ENCODE measurements around the gene MAX. TPM values are rescaled to one million over a fixed set of nuclear protein-coding genes. Genes with fewer than 3 reads are reported as not detected.

MAX gene
- polyA plus RNA-seq, 1 experiment = 57.3 TPM

GRCh38 chr14:65117769-65118745, 15.7 kb upstream of the MAX start:
- H3K27me3 ChIP-seq (ENCODE audit: control insufficient read depth, insufficient read depth, low read length) = no peaks in the 10 kb centered on the region; the same call in 1 of the 2 replicates
- DNase-seq (ENCODE audit: low read depth) = no peak
- TF ChIP-seq CTCF (IDR thresholded peaks at IDR 0.05; ENCODE audit: insufficient read depth, low read depth, low read length) = no peak
- CTCF ChIA-PET = no interaction called here
- H3K4me3 ChIP-seq (ENCODE audit: low read depth, low read length) = no peak overlapping the region
- H3K36me3 ChIP-seq (ENCODE audit: control insufficient read depth, insufficient read depth, low read length) = no peaks in the 10 kb centered on the region
- POLR2A ChIA-PET = interaction anchor here (0.7 kb wide), 2 partner anchors 715 to 1209 kb away, joined by 3 to 8 read pairs; no protein-coding TSS in a partner anchor

- no peak for TF ChIP-seq CTCF (IDR thresholded peaks at IDR 0.05; ENCODE audit: insufficient read depth, low read depth, low read length)
- ChIA-PET POLR2A (no interaction called here), CTCF (no interaction called here)
Measured at GRCh38 chr14:65115615-65116014, 13.3 kb upstream of the MAX start.

GRCh38 chr14:65110525-65110924, 8.2 kb upstream of the MAX start:
- POLR2A ChIA-PET = no interaction called here
- Histone ChIP-seq H3K4me3 (ENCODE audit: low read depth, low read length) (no peak overlapping the region), H3K27me3 (ENCODE audit: control insufficient read depth, insufficient read depth, low read length) (no peaks in the 10 kb centered on the region; the same call in 1 of the 2 replicates), H3K36me3 (ENCODE audit: control insufficient read depth, insufficient read depth, low read length) (no peaks in the 10 kb centered on the region)
- CTCF ChIA-PET = no interaction called here
- no peak for DNase-seq (ENCODE audit: low read depth)
- TF ChIP-seq CTCF (IDR thresholded peaks at IDR 0.05; ENCODE audit: insufficient read depth, low read depth, low read length) = no peak

More at GRCh38 chr14:65115615-65116014, 13.3 kb upstream of the MAX start:
- Histone ChIP-seq H3K36me3 (ENCODE audit: control insufficient read depth, insufficient read depth, low read length) (no peaks in the 10 kb centered on the region), H3K27me3 (ENCODE audit: control insufficient read depth, insufficient read depth, low read length) (no peaks in the 10 kb centered on the region; the same call in 1 of the 2 replicates), H3K4me3 (ENCODE audit: low read depth, low read length) (no peak overlapping the region)
- no peak for DNase-seq (ENCODE audit: low read depth)

- ChIA-PET CTCF (no interaction called here), POLR2A (no interaction called here)
- TF ChIP-seq CTCF (IDR thresholded peaks at IDR 0.05; ENCODE audit: insufficient read depth, low read depth, low read length) = no peak
- Histone ChIP-seq H3K36me3 (ENCODE audit: control insufficient read depth, insufficient read depth, low read length) (no peaks in the 10 kb centered on the region), H3K27me3 (ENCODE audit: control insufficient read depth, insufficient read depth, low read length) (no peaks in the 10 kb centered on the region; the same call in 1 of the 2 replicates), H3K4me3 (ENCODE audit: low read depth, low read length) (no peak overlapping the region)
- no peak for DNase-seq (ENCODE audit: low read depth)
Measured at GRCh38 chr14:65109357-65109756, 7.0 kb upstream of the MAX start.

GRCh38 chr14:65107200-65107599, 4.9 kb upstream of the MAX start:
- H3K27me3 ChIP-seq (ENCODE audit: control insufficient read depth, insufficient read depth, low read length) = no peaks in the 10 kb centered on the region
- ChIA-PET POLR2A (no interaction called here), CTCF (no interaction called here)

More at GRCh38 chr14:65107200-65107599, 4.9 kb upstream of the MAX start:
- Histone ChIP-seq H3K4me3 (ENCODE audit: low read depth, low read length) (no peak overlapping the region), H3K36me3 (ENCODE audit: control insufficient read depth, insufficient read depth, low read length) (no peaks in the 10 kb centered on the region)
- no peak for TF ChIP-seq CTCF (IDR thresholded peaks at IDR 0.05; ENCODE audit: insufficient read depth, low read depth, low read length)
- no peak for DNase-seq (ENCODE audit: low read depth)

Data from BJ (cell line).